Stomach (tissue), 9 donors: ENCODE results near the gene PARD3. TPM values are rescaled to one million over a fixed set of nuclear protein-coding genes. Genes with fewer than 3 reads are reported as not detected.

Source experiments
- DNase-seq, 2 donors: peaks; one replicate each; pipeline versions ENCODE4 v3.0.0 to v3.0.0-alpha.2; 2013 to 2019
- H3K27ac ChIP-seq, 5 donors: fragments of 200-600 bp in 4 of 5; sonication (generic) in 4 of 5; one replicate each; pipeline ENCODE4 v1.5.1; 2013 to 2019; ENCODE audit warnings: mild to moderate bottlenecking in 1 of 5, moderate library complexity in 1 of 5
- H3K27me3 ChIP-seq, 3 donors: fragments of 200-600 bp; sonication (generic); one replicate each; pipeline ENCODE4 v1.5.1; 2017 to 2019; ENCODE audit warnings: mixed run types in 1 of 3
- H3K36me3 ChIP-seq, 4 donors: fragments of 200-600 bp; sonication (generic); 1 replicate in 3 of 4; 2 replicates in 1 of 4; pipeline ENCODE4 v1.5.1; 2016 to 2019
- H3K4me1 ChIP-seq, 4 donors: fragments of 200-600 bp; sonication (generic); one replicate each; pipeline ENCODE4 v1.5.1; 2016 to 2019
- H3K4me3 ChIP-seq, 4 donors: fragments of 200-600 bp; sonication (generic) in 3 of 4; one replicate each; pipeline ENCODE4 v1.5.1; 2016 to 2019; ENCODE audit warnings: mild to moderate bottlenecking in 1 of 4
- H3K9me3 ChIP-seq, 4 donors: fragments of 200-600 bp; sonication (generic); one replicate each; pipeline ENCODE4 v1.5.1; 2016 to 2019
- EP300 ChIP-seq: sonication (generic); formaldehyde crosslinking; IDR thresholded peaks from one replicate; pipeline ENCODE4 v1.6.1; 2017; ENCODE audit warnings: antibody characterized with exemption
- POLR2A ChIP-seq, 4 donors: fragments of 450-650 bp; IDR thresholded peaks; one replicate each; pipeline ENCODE4 v1.6.1; 2016; ENCODE audit warnings: antibody characterized with exemption in 4 of 4, control low read depth in 2 of 4, mild to moderate bottlenecking in 1 of 4, moderate library complexity in 1 of 4
- POLR2AphosphoS5 ChIP-seq, 3 donors: sonication (generic); formaldehyde crosslinking; IDR thresholded peaks; one replicate each; pipeline ENCODE4 v1.6.1; 2016; ENCODE audit warnings: antibody characterized with exemption in 3 of 3
- WGBS, 5 donors: extraction: QIAGEN DNeasy Blood & Tissue Kit in 3 of 5; methylation state at CpG; one replicate each; pipeline versions ENCODE4 v1.1.5 to v1.1.7; 2013 to 2018; 5-methylcytosine and 5-hydroxymethylcytosine counted together
- intact Hi-C: fragments of 100-400 bp; cut with DNase I; formaldehyde crosslinking; loops from one replicate; pipeline ENCODE4 v1.15.1; 2023; ENCODE audit warnings: low total_unique reads
- polyA plus RNA-seq, 3 donors: library from polyadenylated mRNA; stranded (reverse); fragments of 200-250 nt; gene quantifications; one replicate each; pipeline ENCODE4 v1.2.3, GENCODE V29; 2013
- total RNA-seq, 5 donors: library from RNA; depleted of rRNA; stranded (reverse); fragments of >200 nt; gene quantifications; one replicate each; pipeline versions ENCODE4 v1.1.0 to v1.2.3, GENCODE V29; 2014 to 2016
- TF ChIP-seq, protein P1 (sequence below), 7 experiments: fragments of 450-650 bp in 4 of 7; fragments of 200-600 bp in 3 of 7; sonication (generic) in 3 of 7; IDR thresholded peaks; one replicate each; pipeline ENCODE4 v1.5.1; 2016 to 2019; ENCODE audit warnings: antibody characterized with exemption in 7 of 7, control low read depth in 2 of 7, mild to moderate bottlenecking in 1 of 7
- donor health status: healthy with polysubstance abuse.
- donor health status: Bipolar disorder and iron deficiency.
- donor health status: healthy.

Gene PARD3
- total and polyA plus RNA-seq, 8 donors: 13.7 to 118 (median 31.8) TPM

GRCh38 chr10:34581801-34582532, 233.1 kb downstream of the PARD3 start:
- no peak overlapping the region for H3K4me3 ChIP-seq
- TF ChIP-seq EP300: no peak
- TF ChIP-seq, protein P1, sequence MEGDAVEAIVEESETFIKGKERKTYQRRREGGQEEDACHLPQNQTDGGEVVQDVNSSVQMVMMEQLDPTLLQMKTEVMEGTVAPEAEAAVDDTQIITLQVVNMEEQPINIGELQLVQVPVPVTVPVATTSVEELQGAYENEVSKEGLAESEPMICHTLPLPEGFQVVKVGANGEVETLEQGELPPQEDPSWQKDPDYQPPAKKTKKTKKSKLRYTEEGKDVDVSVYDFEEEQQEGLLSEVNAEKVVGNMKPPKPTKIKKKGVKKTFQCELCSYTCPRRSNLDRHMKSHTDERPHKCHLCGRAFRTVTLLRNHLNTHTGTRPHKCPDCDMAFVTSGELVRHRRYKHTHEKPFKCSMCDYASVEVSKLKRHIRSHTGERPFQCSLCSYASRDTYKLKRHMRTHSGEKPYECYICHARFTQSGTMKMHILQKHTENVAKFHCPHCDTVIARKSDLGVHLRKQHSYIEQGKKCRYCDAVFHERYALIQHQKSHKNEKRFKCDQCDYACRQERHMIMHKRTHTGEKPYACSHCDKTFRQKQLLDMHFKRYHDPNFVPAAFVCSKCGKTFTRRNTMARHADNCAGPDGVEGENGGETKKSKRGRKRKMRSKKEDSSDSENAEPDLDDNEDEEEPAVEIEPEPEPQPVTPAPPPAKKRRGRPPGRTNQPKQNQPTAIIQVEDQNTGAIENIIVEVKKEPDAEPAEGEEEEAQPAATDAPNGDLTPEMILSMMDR (IDR thresholded peaks at IDR 0.05): no peak
- no peaks in the 10 kb centered on the region for H3K9me3 ChIP-seq
- peak overlapping the region in 1 of 5 donors; percentile 12 for H3K27ac ChIP-seq
- H3K36me3 ChIP-seq: no peaks in the 10 kb centered on the region
- intact Hi-C loops: no loop called here
- peak in 1 of 2 donors; percentile 72 for DNase-seq
- WGBS, 5 donors: 74 to 89% (median 78%) methylated on average over 6 of the region's 6 CpGs
- H3K4me1 ChIP-seq: peaks cover 0 to 45% (median 18%) of the 10 kb centered on the region in 4 donors
- H3K27me3 ChIP-seq: no peaks in the 10 kb centered on the region

GRCh38 chr10:34580643-34581042, 234.5 kb downstream of the PARD3 start:
- TF ChIP-seq EP300: no peak
- peak in 2 of 3 donors; percentile 15 to 34 for TF ChIP-seq POLR2AphosphoS5 (IDR thresholded peaks at IDR 0.05)
- H3K27me3 ChIP-seq: no peaks in the 10 kb centered on the region
- peaks cover 0 to 49% (median 18%) of the 10 kb centered on the region in 4 donors for H3K4me1 ChIP-seq
- DNase-seq: peak in 1 of 2 donors; percentile 56
- H3K4me3 ChIP-seq: no peak overlapping the region
- H3K36me3 ChIP-seq: no peaks in the 10 kb centered on the region
- H3K27ac ChIP-seq: peak overlapping the region in 2 of 5 donors; percentile 6 to 10
- WGBS, 5 donors: 25 to 49% (median 43%) methylated on average over 3 of the region's 3 CpGs
- H3K9me3 ChIP-seq: no peaks in the 10 kb centered on the region
- intact Hi-C loops: no loop called here

DNA sequence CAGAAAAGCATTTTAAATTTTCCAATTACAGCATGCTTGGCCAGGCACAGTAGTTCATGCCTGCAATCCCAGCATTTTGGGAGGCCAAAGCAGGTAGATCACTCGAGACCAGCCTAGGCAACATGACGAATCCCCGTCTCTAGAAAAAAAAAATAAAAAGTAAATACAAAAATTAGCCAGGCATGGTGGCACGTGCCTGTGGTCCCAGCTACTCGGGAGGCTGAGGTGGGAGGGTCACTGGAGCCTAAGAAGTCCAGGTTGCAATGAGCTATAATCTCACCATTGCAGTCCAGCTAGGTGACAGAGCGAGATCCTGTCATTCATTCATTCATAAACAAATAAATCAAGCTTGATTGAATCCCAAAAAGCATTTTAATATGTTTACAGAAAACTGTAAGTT, 234.9 kb downstream of the PARD3 start:
- H3K4me3 ChIP-seq: no peak overlapping the region
- peak overlapping the region in 2 of 5 donors; percentile 6 to 10 for H3K27ac ChIP-seq
- WGBS, 5 donors: 54 to 79% (median 68%) methylated on average over 6 of the region's 6 CpGs
- no peaks in the 10 kb centered on the region for H3K27me3 ChIP-seq
- TF ChIP-seq POLR2A (IDR thresholded peaks at IDR 0.05) (no peak), EP300 (no peak), POLR2AphosphoS5 (IDR thresholded peaks at IDR 0.05) (no peak)
- TF ChIP-seq, protein P1 (IDR thresholded peaks at IDR 0.05): no peak
- DNase-seq: no peak
- intact Hi-C loops: no loop called here
- H3K4me1 ChIP-seq: peaks cover 0 to 53% (median 17%) of the 10 kb centered on the region in 4 donors
- no peaks in the 10 kb centered on the region for H3K36me3 ChIP-seq
- H3K9me3 ChIP-seq: no peaks in the 10 kb centered on the region

DNA sequence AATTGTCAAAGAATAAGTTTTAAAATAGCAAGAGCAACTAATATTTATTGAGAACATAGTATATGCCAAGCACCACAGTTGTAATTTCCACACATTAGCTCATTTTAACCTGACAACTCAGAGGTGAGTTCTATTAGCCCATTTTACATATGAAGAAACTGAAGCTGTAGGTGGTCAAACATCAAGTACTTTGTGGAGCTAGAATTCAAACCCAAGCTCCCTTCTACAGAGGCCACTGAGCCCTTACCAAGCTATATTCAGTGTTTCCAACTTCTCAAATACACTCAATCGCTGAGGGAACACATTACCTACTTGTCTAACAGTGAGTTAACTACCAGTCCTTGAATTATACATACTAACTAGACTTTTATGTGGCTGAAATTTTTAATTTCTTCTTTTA, 236.6 kb downstream of the PARD3 start:
- no peak overlapping the region for H3K27ac ChIP-seq
- H3K36me3 ChIP-seq: no peaks in the 10 kb centered on the region
- DNase-seq: no peak
- TF ChIP-seq, protein P1 (IDR thresholded peaks at IDR 0.05): no peak
- TF ChIP-seq EP300: no peak
- no peak for TF ChIP-seq POLR2A (IDR thresholded peaks at IDR 0.05)
- TF ChIP-seq POLR2AphosphoS5 (IDR thresholded peaks at IDR 0.05): no peak
- no peak overlapping the region for H3K4me3 ChIP-seq
- H3K9me3 ChIP-seq: no peaks in the 10 kb centered on the region
- peaks cover 0 to 50% (median 11%) of the 10 kb centered on the region in 4 donors for H3K4me1 ChIP-seq
- WGBS, 5 donors: 90 to 100% (median 95%) methylated on average over 1 of the region's 1 CpG
- no peaks in the 10 kb centered on the region for H3K27me3 ChIP-seq
- intact Hi-C loops: no loop called here

DNA sequence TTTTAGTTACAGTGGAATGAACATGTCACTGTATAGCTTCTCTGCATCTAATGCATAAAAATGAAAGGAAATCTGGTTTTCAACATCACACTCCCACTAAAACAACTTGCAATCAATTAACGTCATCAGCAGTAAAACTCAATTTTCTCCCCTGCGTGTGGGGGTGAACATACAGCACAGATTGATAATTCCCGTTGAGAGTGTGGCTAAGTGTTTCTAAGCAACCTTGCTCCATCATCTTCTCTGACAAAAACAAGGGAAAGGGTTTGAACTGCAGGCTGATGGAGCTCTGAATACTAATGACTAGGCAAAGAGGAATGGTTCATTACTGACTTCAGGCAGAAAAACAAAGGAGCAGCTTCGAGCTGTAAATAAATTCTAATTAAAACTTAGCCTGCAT, 238.3 kb downstream of the PARD3 start:
- DNase-seq: peak in 1 of 2 donors; percentile 39
- Histone ChIP-seq H3K4me1 (peaks cover 0 to 38% (median 6%) of the 10 kb centered on the region in 4 donors), H3K27ac (no peak overlapping the region), H3K4me3 (no peak overlapping the region), H3K27me3 (no peaks in the 10 kb centered on the region), H3K36me3 (no peaks in the 10 kb centered on the region), H3K9me3 (no peaks in the 10 kb centered on the region)
- intact Hi-C loops: no loop called here
- WGBS, 5 donors: 49 to 66% (median 58%) methylated on average over 4 of the region's 4 CpGs
- no peak for TF ChIP-seq POLR2AphosphoS5 (IDR thresholded peaks at IDR 0.05)
- TF ChIP-seq EP300: no peak
- TF ChIP-seq, protein P1 (IDR thresholded peaks at IDR 0.05): no peak
- no peak for TF ChIP-seq POLR2A (IDR thresholded peaks at IDR 0.05)
